ENCODE results near the gene FBXO40.

- TF ChIP-seq YY1 (IDR thresholded peaks at IDR 0.05; ENCODE audit: borderline replicate concordance in 1 of 3, control insufficient read depth in 1 of 3, extremely low read depth in 1 of 3, insufficient read depth in 3 of 3, insufficient read length in 1 of 3, insufficient replicate concordance in 2 of 3, low read depth in 1 of 3, low read length in 2 of 3) (no peak), POLR2A (conservative IDR thresholded peaks at IDR 0.05) (no peak), EZH2 (IDR thresholded peaks at IDR 0.05; ENCODE audit: borderline replicate concordance, low read depth, low read length) (no peak), MEF2D (tag; conservative IDR thresholded peaks at IDR 0.05; ENCODE audit: low read depth) (no peak)
Measured at GRCh38 chr3:121567649-121568048, 25.5 kb upstream of the FBXO40 start, which contains the start of gene ARGFX.
